Astrocyte (in vitro differentiated cells and primary cell): ENCODE results near the gene IFT52.

Source experiments
- EZH2 ChIP-seq: IDR thresholded peaks from 2 replicates; pipeline ENCODE4 v1.6.1; 2012; ENCODE audit warnings: mild to moderate bottlenecking, low read length, inconsistent platforms; ENCODE audit not compliant: insufficient read depth
- TF ChIP-seq, protein P1 (sequence below): IDR thresholded peaks from 2 replicates; pipeline ENCODE4 v1.5.1; 2011; ENCODE audit warnings: low read depth, mild to moderate bottlenecking, inconsistent platforms, low read length, moderate library complexity; ENCODE audit not compliant: insufficient read depth

DNA sequence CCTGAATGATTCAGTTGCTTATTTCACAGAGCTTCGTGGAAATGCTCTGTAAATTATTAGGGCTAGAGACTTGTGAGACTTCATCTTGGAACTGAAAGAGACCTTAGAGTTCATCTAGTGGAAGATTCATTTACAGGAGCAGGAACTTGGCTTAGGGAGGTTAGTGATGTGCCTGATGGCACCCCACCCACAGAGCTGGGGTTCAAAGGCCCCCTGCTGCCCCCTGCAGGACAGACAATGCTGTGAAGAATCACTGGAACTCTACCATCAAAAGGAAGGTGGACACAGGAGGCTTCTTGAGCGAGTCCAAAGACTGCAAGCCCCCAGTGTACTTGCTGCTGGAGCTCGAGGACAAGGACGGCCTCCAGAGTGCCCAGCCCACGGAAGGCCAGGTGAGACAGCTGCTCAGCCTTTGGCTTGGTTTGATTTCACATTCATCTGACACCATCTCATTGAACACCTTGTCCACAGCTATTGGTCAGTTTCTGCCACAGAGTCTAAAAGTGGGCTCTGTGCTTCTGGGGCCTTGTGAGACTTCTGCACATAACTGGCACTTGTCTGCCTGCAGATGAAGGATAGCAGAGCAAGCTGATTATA is 101.3 kb downstream of the IFT52 start:
- TF ChIP-seq, protein P1, sequence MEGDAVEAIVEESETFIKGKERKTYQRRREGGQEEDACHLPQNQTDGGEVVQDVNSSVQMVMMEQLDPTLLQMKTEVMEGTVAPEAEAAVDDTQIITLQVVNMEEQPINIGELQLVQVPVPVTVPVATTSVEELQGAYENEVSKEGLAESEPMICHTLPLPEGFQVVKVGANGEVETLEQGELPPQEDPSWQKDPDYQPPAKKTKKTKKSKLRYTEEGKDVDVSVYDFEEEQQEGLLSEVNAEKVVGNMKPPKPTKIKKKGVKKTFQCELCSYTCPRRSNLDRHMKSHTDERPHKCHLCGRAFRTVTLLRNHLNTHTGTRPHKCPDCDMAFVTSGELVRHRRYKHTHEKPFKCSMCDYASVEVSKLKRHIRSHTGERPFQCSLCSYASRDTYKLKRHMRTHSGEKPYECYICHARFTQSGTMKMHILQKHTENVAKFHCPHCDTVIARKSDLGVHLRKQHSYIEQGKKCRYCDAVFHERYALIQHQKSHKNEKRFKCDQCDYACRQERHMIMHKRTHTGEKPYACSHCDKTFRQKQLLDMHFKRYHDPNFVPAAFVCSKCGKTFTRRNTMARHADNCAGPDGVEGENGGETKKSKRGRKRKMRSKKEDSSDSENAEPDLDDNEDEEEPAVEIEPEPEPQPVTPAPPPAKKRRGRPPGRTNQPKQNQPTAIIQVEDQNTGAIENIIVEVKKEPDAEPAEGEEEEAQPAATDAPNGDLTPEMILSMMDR, result peak; percentile 44
- TF ChIP-seq EZH2, result no peak
